Natural killer cell (primary cell): Measurements from ENCODE around the gene PCDH18. TPM values are rescaled to one million over a fixed set of nuclear protein-coding genes. Genes with fewer than 3 reads are reported as not detected.

ENCODE experiments used
- ATAC-seq, 3 donors: fragments of 150-1000 bp in 2 of 3; fragments of 200-7000 bp in 1 of 3; cut with Tn5 transposase; 1 replicate in 1 of 3; 2 replicates in 2 of 3; pipeline ENCODE4 v1.10.0; 2021; ENCODE audit warnings: mild to moderate bottlenecking in 2 of 3, moderate library complexity in 2 of 3
- DNase-seq, 2 donors: peaks; one replicate each; pipeline versions ENCODE4 v3.0.0 to v3.0.0-alpha.2; 2013 to 2021; ENCODE audit warnings: mixed read lengths in 1 of 2
- H3K27ac ChIP-seq: one replicate; pipeline ENCODE4 v1.5.1; 2013; ENCODE audit warnings: mild to moderate bottlenecking, low read length
- H3K27me3 ChIP-seq: one replicate; pipeline ENCODE4 v1.6.1; 2013; ENCODE audit warnings: low read length; ENCODE audit not compliant: control insufficient read depth, insufficient read depth
- H3K36me3 ChIP-seq: one replicate; pipeline ENCODE4 v1.6.1; 2013; ENCODE audit warnings: low read length; ENCODE audit not compliant: control insufficient read depth, insufficient read depth
- H3K4me1 ChIP-seq: one replicate; pipeline ENCODE4 v1.6.1; 2013; ENCODE audit warnings: low read length; ENCODE audit not compliant: control insufficient read depth, insufficient read depth
- H3K4me3 ChIP-seq: one replicate; pipeline ENCODE4 v1.5.1; 2013; ENCODE audit warnings: low read length
- H3K9me3 ChIP-seq: one replicate; pipeline ENCODE4 v1.6.1; 2013; ENCODE audit warnings: low read length; ENCODE audit not compliant: control insufficient read depth, insufficient read depth
- H3K27ac Mint-ChIP-seq, 2 donors: one replicate each; pipeline ENCODE4 v1.8.0; 2022; ENCODE audit warnings: mild to moderate bottlenecking in 2 of 2, mixed read lengths in 2 of 2, moderate library complexity in 1 of 2
- H3K27me3 Mint-ChIP-seq, 2 donors: one replicate each; pipeline ENCODE4 v1.8.0; 2022; ENCODE audit warnings: low read depth in 2 of 2, mixed read lengths in 2 of 2
- H3K36me3 Mint-ChIP-seq: one replicate; pipeline ENCODE4 v1.8.0; 2022; ENCODE audit warnings: mixed read lengths
- H3K4me1 Mint-ChIP-seq, 2 donors: one replicate each; pipeline ENCODE4 v1.8.0; 2022; ENCODE audit warnings: mixed read lengths in 2 of 2
- H3K4me3 Mint-ChIP-seq: one replicate; pipeline ENCODE4 v1.8.0; 2022; ENCODE audit warnings: mild to moderate bottlenecking, moderate library complexity, mixed read lengths
- H3K9me3 Mint-ChIP-seq, 2 donors: one replicate each; pipeline ENCODE4 v1.8.0; 2022; ENCODE audit warnings: mixed read lengths in 2 of 2
- WGBS: methylation state at CpG from one replicate; pipeline ENCODE4 v1.1.7; 2013; ENCODE audit warnings: missing lambda C conversion rate; ENCODE audit not compliant: insufficient coverage; 5-methylcytosine and 5-hydroxymethylcytosine counted together
- intact Hi-C: fragments of 100-400 bp; cut with micrococcal nuclease; formaldehyde crosslinking; loops from one replicate; pipeline ENCODE4 v1.14.2; 2022
- total RNA-seq, 4 donors: library from RNA; stranded (reverse); fragments of 120-200 nt in 1 of 4; gene quantifications; one replicate each; pipeline versions ENCODE4 v1.2.3 to v1.2.4, GENCODE V29; 2013 to 2022
- TF ChIP-seq, protein P1 (sequence below): fragments of 200-600 bp; IDR thresholded peaks from one replicate; pipeline ENCODE4 v1.8.0; 2022; ENCODE audit warnings: antibody characterized with exemption

PCDH18 gene
- total RNA-seq, 3 donors from 2014 or later (not counting 1 experiment from before 2014, with no cell fraction given), result not detected

DNA sequence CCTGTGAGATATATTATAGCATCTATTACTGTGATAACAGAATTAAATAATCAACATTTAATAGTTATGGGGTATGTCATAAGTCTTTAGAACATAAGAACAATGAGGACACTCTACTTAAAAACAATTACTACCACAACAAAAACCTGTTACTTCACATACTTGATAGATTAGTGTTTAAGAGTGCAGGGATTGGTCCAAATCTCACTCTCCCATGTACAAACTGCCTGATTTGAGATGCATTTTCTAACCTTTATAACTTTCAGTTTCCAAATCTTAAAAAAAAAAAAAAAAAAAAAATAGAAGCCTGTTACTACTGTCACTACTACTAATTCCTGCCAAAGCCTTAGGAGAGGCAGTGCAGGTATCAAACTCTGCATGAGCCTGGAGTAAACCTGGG is 5.6 kb downstream of the PCDH18 start:
- no peaks in the 10 kb centered on the region for H3K27me3 ChIP-seq
- peaks cover 7 to 9% of the 10 kb centered on the region in 2 donors for H3K9me3 Mint-ChIP-seq
- no peaks in the 10 kb centered on the region for H3K36me3 Mint-ChIP-seq
- intact Hi-C loops, result no loop called here
- ATAC-seq (no peak), DNase-seq (no peak)
- no peaks in the 10 kb centered on the region for H3K4me1 ChIP-seq
- H3K27ac Mint-ChIP-seq, result no peak overlapping the region
- H3K9me3 ChIP-seq, result peaks cover 3% of the 10 kb centered on the region
- H3K36me3 ChIP-seq, result no peaks in the 10 kb centered on the region
- H3K27me3 Mint-ChIP-seq, result no peaks in the 10 kb centered on the region
- H3K4me3 Mint-ChIP-seq, result no peak overlapping the region
- no peak overlapping the region for H3K4me3 ChIP-seq
- no peaks in the 10 kb centered on the region for H3K4me1 Mint-ChIP-seq
- TF ChIP-seq, protein P1, sequence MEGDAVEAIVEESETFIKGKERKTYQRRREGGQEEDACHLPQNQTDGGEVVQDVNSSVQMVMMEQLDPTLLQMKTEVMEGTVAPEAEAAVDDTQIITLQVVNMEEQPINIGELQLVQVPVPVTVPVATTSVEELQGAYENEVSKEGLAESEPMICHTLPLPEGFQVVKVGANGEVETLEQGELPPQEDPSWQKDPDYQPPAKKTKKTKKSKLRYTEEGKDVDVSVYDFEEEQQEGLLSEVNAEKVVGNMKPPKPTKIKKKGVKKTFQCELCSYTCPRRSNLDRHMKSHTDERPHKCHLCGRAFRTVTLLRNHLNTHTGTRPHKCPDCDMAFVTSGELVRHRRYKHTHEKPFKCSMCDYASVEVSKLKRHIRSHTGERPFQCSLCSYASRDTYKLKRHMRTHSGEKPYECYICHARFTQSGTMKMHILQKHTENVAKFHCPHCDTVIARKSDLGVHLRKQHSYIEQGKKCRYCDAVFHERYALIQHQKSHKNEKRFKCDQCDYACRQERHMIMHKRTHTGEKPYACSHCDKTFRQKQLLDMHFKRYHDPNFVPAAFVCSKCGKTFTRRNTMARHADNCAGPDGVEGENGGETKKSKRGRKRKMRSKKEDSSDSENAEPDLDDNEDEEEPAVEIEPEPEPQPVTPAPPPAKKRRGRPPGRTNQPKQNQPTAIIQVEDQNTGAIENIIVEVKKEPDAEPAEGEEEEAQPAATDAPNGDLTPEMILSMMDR, result no peak
- H3K27ac ChIP-seq, result no peak overlapping the region

DNA sequence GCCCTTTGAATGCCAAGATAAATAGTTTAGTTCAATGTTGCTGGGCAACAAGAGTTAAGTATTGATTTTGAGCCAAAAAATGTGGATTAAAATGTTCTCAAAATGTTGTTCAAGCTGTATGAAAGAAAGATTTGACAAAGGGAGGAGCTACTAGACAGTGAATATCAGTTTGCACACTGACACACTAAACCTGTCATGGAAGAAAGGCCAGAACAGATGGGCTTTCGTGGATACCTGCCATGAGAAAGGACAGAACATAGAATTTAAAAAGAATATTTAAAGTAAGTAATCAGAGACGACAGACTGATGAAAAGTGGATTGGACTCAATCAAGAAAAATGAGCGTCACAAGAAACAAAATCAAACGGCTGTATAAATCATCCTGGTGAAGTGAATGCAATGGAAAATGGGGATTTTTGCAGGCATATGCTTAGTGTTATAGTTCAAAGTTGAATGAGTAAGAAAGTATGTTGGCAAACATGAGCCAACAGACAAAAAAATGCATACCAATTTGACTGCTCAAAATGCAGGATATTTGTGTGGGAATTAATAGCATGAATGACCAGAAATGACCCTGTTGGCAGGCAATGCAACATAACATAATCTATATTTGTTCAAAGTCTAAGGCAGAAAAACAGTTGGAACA is 7.4 kb downstream of the PCDH18 start:
- Mint-ChIP-seq H3K27ac (no peak overlapping the region), H3K4me1 (no peaks in the 10 kb centered on the region), H3K4me3 (no peak overlapping the region), H3K27me3 (no peaks in the 10 kb centered on the region), H3K36me3 (no peaks in the 10 kb centered on the region), H3K9me3 (peaks cover 7 to 9% of the 10 kb centered on the region in 2 donors)
- no peaks in the 10 kb centered on the region for H3K4me1 ChIP-seq
- no peaks in the 10 kb centered on the region for H3K9me3 ChIP-seq
- intact Hi-C loops, result no loop called here
- H3K27ac ChIP-seq, result no peak overlapping the region
- H3K4me3 ChIP-seq, result no peak overlapping the region
- ATAC-seq (no peak), DNase-seq (no peak)
- WGBS, result 86% methylated on average over 4 of the region's 4 CpGs
- TF ChIP-seq, protein P1, result no peak
- H3K36me3 ChIP-seq, result no peaks in the 10 kb centered on the region
- H3K27me3 ChIP-seq, result no peaks in the 10 kb centered on the region

DNA sequence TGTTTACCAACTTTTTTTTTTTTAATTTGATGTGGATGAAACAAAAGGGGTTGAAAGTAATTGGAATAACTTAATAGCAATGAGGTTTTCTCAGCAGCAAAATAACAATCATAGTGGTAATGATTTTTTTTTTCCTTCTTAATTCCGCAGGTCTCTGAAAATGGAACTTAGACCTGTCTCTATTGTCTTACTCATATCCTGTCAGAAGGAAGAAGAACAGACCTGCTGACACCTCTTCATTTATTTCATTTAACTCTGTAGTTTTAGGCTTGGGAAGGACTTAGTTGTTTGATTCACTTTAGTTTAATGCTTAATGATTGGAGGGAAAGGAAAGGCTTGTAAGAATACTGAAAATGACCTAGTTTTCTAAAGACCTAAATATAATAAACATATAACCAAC is 9.0 kb downstream of the PCDH18 start:
- Histone ChIP-seq H3K4me3 (no peak overlapping the region), H3K27me3 (no peaks in the 10 kb centered on the region), H3K36me3 (no peaks in the 10 kb centered on the region), H3K4me1 (no peaks in the 10 kb centered on the region), H3K9me3 (no peaks in the 10 kb centered on the region), H3K27ac (no peak overlapping the region)
- Mint-ChIP-seq H3K9me3 (peaks cover 7 to 9% of the 10 kb centered on the region in 2 donors), H3K4me1 (no peaks in the 10 kb centered on the region), H3K27ac (no peak overlapping the region), H3K4me3 (no peak overlapping the region), H3K36me3 (no peaks in the 10 kb centered on the region), H3K27me3 (no peaks in the 10 kb centered on the region)
- 100% methylated on average over 1 of the region's 1 CpG for WGBS
- ATAC-seq (no peak), DNase-seq (no peak)
- intact Hi-C loops, result no loop called here
- TF ChIP-seq, protein P1, result no peak

DNA sequence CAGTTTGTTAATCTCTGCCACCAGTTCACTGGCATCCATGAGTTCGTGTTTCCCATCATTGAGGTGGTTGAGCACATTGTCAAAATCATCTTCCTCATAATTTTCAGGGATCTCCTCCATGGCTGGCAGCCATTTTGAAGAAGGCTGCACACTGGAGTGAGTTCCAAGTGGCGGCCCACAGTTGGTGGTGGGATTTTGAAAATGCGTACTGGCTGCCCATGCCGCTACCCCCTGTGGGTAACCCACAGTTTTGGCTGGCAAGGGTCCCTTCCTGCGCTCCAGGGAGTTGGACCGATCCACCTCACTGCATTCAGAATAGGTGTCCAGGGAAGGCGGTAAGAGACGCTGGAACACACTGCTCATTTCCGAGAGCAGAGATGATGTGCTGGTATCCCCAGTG is 11.2 kb downstream of the PCDH18 start:
- Mint-ChIP-seq H3K27me3 (no peaks in the 10 kb centered on the region), H3K27ac (no peak overlapping the region), H3K4me3 (no peak overlapping the region), H3K36me3 (no peaks in the 10 kb centered on the region), H3K9me3 (peaks cover 7 to 9% of the 10 kb centered on the region in 2 donors), H3K4me1 (no peaks in the 10 kb centered on the region)
- H3K27ac ChIP-seq, result no peak overlapping the region
- H3K36me3 ChIP-seq, result no peaks in the 10 kb centered on the region
- H3K4me3 ChIP-seq, result no peak overlapping the region
- DNase-seq (no peak), ATAC-seq (no peak)
- intact Hi-C loops, result no loop called here
- TF ChIP-seq, protein P1, result no peak
- H3K9me3 ChIP-seq, result no peaks in the 10 kb centered on the region
- WGBS, result 92% methylated on average over 9 of the region's 9 CpGs
- H3K4me1 ChIP-seq, result no peaks in the 10 kb centered on the region
- H3K27me3 ChIP-seq, result no peaks in the 10 kb centered on the region
